Measurements from ENCODE around the gene JPH2. TPM values are rescaled to one million over a fixed set of nuclear protein-coding genes. Genes with fewer than 3 reads are reported as not detected.

JPH2 gene
- total RNA-seq, 6 donors from 2014 or later = 3.5 to 9.2 (median 5.0) TPM

DNA sequence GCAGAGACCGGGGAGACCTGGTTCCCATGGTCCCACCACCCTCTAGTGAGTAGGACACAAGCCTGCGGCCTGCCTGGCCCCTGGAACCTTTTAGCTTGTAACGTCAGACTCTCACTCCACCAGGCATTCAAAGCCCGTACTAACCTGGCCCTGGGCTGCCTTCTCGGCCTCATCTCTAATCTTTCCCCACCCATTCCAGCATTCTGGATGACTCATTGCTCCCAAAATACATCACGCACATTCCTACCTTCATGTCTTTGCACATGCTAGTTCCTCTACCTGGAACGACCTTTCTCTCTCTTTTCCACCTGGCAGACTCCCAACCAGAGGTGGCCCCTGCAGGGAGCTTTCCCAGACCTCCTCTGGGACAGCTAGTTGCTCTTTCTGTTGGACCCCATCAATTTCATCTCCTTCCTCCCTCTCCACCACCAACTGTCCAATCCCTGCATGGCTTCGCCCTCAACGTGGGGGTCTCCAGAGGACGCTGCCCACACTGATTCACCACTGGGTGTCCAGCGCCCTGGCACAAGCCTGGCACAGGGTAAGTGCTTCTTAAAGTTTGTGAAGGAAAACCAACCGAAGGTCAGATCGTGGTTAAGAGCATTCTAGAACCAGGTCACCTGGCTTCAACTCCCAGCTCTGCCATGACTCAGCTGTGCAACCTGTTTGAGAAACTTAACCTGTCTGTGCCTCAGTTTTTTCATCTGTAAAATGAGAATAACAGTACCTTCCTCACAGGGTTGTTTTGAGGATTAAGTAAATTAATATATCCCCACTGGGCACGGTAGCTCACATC lies 35.2 kb downstream of the JPH2 start:
- 86 to 90% methylated on average over 14 of the region's 14 CpGs for WGBS, 2 donors
- Histone ChIP-seq H3K27me3 (no peaks in the 10 kb centered on the region), H3K4me3 (no peak overlapping the region), H3K36me3 (no peaks in the 10 kb centered on the region), H3K4me1 (no peaks in the 10 kb centered on the region), H3K9me3 (no peaks in the 10 kb centered on the region), H3K27ac (no peak overlapping the region)
- ATAC-seq (ENCODE audit: low FRiP score in 2 of 2) = no peak
- DNase-seq = no peak
- TF ChIP-seq POLR2AphosphoS5 (IDR thresholded peaks at IDR 0.05) (no peak), POLR2A (IDR thresholded peaks at IDR 0.05) (no peak), EP300 (IDR thresholded peaks at IDR 0.05) (no peak)
- TF ChIP-seq, protein P1, sequence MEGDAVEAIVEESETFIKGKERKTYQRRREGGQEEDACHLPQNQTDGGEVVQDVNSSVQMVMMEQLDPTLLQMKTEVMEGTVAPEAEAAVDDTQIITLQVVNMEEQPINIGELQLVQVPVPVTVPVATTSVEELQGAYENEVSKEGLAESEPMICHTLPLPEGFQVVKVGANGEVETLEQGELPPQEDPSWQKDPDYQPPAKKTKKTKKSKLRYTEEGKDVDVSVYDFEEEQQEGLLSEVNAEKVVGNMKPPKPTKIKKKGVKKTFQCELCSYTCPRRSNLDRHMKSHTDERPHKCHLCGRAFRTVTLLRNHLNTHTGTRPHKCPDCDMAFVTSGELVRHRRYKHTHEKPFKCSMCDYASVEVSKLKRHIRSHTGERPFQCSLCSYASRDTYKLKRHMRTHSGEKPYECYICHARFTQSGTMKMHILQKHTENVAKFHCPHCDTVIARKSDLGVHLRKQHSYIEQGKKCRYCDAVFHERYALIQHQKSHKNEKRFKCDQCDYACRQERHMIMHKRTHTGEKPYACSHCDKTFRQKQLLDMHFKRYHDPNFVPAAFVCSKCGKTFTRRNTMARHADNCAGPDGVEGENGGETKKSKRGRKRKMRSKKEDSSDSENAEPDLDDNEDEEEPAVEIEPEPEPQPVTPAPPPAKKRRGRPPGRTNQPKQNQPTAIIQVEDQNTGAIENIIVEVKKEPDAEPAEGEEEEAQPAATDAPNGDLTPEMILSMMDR (IDR thresholded peaks at IDR 0.05) = no peak

DNA sequence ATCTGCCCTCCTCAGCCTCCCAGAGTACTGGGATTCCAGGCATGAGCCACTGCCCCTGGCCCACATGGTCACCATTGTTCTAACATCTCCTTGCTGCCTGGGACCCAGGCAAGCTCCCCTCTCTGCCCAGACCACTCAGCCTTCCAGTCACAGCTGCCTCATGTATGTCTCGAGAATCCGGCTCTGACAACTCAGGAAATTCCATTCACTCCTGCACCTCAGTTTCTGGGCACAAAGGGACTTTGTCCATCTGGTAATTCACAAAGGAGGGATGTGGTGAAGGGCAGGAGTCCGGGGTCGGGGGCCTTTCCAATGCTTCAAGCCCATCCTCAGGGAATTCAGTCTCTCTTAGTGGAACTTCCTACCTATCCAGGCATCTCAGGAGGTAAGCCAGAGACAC lies 40.7 kb downstream of the JPH2 start:
- H3K36me3 ChIP-seq = no peaks in the 10 kb centered on the region
- DNase-seq (no peak), ATAC-seq (ENCODE audit: low FRiP score in 2 of 2) (no peak)
- H3K9me3 ChIP-seq = no peaks in the 10 kb centered on the region
- H3K27me3 ChIP-seq = no peaks in the 10 kb centered on the region
- no peak for TF ChIP-seq POLR2A (IDR thresholded peaks at IDR 0.05)
- no peak for TF ChIP-seq POLR2AphosphoS5 (IDR thresholded peaks at IDR 0.05)
- no peak for TF ChIP-seq EP300 (IDR thresholded peaks at IDR 0.05)
- TF ChIP-seq, protein P1 (IDR thresholded peaks at IDR 0.05) = no peak
- H3K4me1 ChIP-seq = no peaks in the 10 kb centered on the region
- H3K4me3 ChIP-seq = no peak overlapping the region
- no peak overlapping the region for H3K27ac ChIP-seq
- WGBS, 2 donors = 32 to 50% methylated on average over 4 of the region's 4 CpGs

DNA sequence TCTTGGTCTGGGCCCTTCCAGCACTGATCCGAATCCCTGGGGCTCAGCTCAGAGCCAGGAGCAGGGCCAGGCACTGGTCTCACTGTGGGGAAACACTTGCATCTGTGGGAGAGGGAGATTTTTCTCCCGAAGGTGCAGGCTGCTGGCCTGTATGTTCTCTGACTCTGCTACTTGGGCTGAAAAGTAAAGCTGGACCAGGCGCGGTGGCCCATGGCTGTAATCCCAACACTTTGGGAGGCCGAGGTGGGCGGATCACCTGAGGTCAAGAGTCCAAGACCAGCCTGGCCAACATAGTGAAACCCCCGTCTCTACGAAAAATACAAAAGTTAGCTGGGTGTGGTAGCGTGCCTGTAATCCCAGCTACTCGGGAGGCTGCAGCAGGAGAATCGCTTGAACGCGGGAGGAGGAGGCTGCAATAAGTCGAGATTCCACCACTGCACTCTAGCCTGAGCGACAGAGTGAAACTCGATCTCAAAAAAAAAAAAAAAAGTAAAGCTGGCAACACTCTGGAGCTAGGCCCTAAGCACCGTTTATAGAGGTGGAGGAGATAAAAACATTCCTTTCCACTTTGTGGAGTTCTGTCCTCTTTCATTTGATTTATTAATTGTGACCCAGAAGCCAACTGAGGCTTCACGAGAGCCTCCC lies 41.7 kb downstream of the JPH2 start:
- H3K36me3 ChIP-seq = no peaks in the 10 kb centered on the region

DNA sequence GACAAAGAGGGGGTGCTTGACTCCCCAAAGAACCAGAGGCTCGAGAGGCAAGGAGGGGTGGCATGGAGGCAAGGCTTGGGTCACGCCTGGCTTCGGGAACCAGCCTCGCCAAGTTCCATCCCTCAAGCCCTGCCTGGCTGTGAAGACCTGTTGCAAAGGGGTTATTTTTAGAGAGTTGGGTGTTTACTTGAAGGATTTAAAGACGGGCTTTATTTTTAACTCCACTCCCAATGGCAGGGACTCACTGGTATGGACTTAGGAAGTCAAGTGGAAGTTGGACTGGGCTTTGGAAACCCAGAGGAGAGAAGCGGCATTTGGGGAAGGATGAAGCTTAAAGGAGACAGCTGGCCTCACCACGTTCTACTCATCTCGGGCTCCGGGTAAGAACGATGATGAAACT lies 43.1 kb downstream of the JPH2 start:
- WGBS, 2 donors = 66 to 80% methylated on average over 10 of the region's 10 CpGs
- ATAC-seq (ENCODE audit: low FRiP score in 2 of 2) (no peak), DNase-seq (no peak)
- H3K27ac ChIP-seq = no peak overlapping the region
- H3K9me3 ChIP-seq = no peaks in the 10 kb centered on the region
- no peaks in the 10 kb centered on the region for H3K4me1 ChIP-seq
- H3K27me3 ChIP-seq = no peaks in the 10 kb centered on the region
- no peak for TF ChIP-seq POLR2AphosphoS5 (IDR thresholded peaks at IDR 0.05)
- TF ChIP-seq, protein P1 (IDR thresholded peaks at IDR 0.05) = no peak
- no peak for TF ChIP-seq POLR2A (IDR thresholded peaks at IDR 0.05)
- no peak for TF ChIP-seq EP300 (IDR thresholded peaks at IDR 0.05)
- H3K4me3 ChIP-seq = no peak overlapping the region
- H3K36me3 ChIP-seq = no peaks in the 10 kb centered on the region

More for the DNA sequence above, 41.7 kb downstream of the JPH2 start:
- WGBS, 2 donors = 78 to 84% methylated on average over 16 to 18 of the region's 18 CpGs
- TF ChIP-seq POLR2A (IDR thresholded peaks at IDR 0.05) (no peak), EP300 (IDR thresholded peaks at IDR 0.05) (no peak), POLR2AphosphoS5 (IDR thresholded peaks at IDR 0.05) (no peak)
- TF ChIP-seq, protein P1 (IDR thresholded peaks at IDR 0.05) = no peak
- no peaks in the 10 kb centered on the region for H3K9me3 ChIP-seq
- H3K27me3 ChIP-seq = no peaks in the 10 kb centered on the region
- no peak overlapping the region for H3K4me3 ChIP-seq
- ATAC-seq (ENCODE audit: low FRiP score in 2 of 2) (no peak), DNase-seq (no peak)
- H3K27ac ChIP-seq = no peak overlapping the region
- no peaks in the 10 kb centered on the region for H3K4me1 ChIP-seq
